HG03045 (cell line): ENCODE measurements around the gene SEC61B.

Experiments
- ATAC-seq: cut with Tn5 transposase; IDR thresholded peaks from one replicate; pipeline ENCODE4 v1.9.1; 2021; ENCODE audit warnings: mild to moderate bottlenecking, moderate library complexity; ENCODE audit not compliant: unreplicated experiment

Gene SEC61B

DNA sequence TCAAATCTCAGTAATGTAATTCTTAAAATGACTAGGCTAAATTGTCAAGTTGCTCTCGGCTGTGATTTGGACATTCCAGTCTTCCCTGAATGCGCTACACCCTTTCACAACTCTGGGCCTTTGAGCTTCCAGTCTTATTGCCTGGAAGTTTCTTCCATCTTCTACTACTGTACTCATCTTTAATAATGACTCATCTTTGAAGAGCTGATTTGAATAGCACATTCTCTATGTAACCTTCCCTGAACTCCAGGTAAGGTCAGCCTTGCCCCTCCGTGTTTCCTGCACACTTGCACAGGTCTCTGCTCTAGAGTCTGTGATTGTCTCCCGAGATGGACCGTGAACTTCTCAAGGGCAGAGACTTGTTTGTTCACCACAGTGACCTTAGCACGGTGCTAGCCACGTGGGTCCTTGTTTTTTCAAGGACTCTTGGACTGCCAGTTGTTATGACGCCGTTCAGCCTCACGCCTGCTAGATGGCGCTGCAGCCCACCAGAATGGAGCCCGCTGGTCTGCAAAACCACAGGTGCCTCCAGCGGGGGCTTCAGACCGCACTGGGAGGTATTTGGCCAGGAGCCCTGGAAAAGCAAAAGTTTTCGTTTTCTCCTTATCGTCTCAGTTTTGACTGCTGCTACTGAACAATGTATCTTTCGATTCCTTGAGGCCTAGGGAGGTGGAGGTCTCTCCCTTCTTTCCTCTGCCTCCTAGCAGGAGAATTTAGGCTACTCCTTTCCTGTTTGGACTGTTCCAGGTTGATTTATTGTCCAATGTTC is 44.4 kb downstream of the SEC61B start:
- ATAC-seq: peak; percentile 66

DNA sequence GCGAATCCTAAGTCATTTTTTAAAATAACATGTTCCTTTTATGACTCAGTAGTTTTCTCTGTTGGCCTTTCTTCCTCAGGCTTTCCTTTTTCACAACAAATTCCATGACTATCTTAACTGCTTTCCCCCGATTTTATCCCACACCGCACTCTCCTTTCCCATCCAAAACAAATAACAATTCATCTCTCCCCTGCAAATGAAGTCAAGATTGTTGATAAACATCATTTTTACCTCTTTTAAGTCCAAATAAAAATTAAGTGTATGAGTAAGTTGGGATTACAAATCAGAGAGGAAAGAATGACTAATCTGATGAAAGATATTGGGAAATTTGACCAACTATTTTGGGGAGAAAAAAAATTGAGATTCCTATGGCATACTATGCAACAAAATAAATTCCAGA is 47.3 kb downstream of the SEC61B start:
- no peak for ATAC-seq

DNA sequence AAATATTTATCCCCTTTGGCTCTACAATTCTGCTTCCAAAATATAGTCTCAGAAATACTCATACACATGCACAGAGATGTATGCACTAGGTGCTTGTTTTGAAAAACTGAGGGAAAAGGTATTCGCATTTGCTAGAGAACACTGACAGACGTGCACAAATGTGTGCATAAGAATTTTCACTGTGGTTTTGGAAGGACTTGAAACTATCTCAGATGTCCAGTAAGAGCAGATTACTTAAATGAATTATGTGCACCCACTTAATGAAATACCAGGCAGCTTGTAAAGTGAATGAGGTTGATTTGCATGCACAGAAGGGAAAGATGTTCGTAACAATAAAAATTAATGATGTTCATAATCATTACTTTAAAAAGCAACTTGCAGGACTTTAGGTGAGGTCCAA is 48.4 kb downstream of the SEC61B start:
- no peak for ATAC-seq

DNA sequence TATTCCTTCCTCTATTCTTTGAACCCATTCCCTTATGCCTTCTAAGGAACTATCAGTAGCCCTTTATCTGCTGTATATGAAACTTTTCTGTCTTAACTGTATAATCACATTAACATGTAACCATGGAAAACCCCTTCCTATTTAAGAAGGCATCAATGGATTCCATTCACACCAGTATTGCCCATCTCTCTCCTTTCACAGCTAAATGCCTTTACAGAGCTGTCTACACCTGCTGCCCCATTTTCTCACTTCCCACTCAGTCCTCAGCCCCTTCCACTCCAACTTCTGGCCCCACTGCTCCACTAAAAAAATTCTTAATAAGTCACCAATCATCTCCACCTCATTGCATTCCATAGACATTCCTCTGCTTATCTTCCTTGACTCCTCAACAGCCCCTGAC is 50.8 kb downstream of the SEC61B start:
- ATAC-seq: no peak

- ATAC-seq: no peak
These were observed 51.9 kb downstream of the SEC61B start for GRCh38 chr9:99274016-99274415.

DNA sequence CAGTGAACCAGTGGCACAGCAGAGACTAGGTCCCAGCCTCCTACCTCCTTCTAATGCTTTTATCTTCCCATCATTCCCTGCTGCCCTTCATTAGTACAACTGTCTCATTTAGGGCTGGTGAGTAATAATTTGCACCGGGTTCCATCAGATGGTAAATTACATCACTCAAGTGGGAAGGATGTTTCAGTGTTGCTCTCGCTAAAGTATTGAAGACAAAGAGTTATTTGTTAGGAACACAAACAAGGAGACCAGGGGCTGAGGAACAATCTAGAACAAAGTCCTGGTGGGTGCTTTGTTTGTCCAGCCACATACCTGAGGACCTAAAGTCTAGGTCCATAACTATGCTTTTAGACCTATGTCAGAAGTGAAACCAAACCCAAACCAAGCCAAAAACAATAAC is 52.4 kb downstream of the SEC61B start:
- ATAC-seq: no peak
